NCI-H128 (cell line): ENCODE results near the gene TMEM9.

Source experiments
- DNase-seq: peaks from one replicate; lab custom pipeline; 2025; ENCODE audit not compliant: unreplicated experiment; lab: John Stamatoyannopoulos, UW

Gene TMEM9

DNA sequence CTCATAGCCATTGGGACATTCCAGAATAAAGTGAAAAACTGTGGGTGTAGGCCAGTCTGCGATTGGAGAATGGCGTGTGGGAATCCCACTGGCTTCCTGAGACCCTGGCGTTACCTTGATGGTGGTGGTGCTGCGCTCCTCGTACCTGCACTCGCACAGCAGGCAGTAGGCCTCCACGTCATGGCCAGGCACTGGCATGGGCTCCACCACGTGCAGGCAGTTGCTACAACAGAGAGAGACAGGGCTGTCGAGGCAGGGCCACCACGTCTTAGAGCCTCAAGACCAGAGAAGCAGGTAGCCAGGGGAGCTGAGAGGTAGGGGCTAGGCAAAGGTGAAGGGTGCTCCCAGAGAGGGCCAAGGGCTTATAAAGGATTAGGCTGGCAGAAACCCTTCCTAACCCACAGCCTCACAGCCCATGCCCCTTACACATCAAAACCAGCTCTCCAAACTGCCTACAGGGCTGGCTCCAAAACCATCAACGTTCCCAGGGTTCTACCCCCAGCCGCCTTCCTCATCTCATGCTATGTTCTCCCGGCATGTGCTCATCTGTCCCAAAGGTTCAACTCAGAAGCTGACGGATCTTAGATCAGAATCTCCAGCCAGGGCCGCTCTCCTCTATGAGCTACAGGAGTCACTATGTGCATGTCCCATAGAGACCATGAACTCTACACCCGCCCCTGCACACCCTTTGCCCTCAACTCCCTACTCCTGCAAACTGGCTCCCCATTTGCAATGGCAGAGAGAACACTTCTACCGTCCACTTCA lies 7.5 kb downstream of the TMEM9 start:
- DNase-seq, result no peak

DNA sequence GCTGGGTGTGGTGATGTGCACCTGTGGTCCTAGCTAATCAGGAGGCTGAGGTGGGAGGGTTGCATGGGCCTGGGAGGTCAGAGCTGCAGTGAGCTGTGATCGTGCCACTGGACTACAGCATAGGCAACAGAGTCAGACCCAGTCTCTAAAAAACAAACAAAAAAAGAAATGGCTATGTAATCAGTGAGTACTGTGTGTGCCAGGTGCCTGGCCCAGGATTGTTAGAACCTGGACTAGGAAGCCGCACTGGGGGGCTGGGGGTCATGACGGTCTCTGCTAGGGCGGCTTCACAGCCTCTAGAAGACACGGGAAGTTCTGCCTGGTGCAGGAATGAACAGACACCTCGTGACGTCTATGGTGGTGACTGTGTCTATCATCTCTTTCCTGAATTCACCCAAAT lies 8.5 kb downstream of the TMEM9 start:
- no peak for DNase-seq

DNA sequence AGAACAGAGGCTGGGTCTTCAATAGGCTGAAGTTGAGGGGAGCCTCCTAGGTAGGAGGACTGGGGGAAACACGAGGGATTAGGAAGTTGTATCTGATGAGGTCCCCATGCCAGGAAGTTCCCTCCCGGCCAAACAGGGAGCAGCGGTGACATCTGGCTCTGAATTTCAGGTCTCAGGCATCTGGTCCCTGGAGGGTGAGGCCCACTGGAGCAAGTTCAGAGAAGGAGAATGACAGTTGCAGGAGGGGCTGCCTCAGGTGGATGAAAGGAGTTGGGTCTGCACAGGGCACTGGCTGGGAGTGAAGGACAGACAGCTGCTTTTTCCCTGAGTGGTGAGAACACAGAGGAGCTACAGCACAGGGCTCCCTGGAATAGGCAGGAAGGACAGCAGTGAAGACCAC lies 9.1 kb downstream of the TMEM9 start:
- DNase-seq, result no peak

DNA sequence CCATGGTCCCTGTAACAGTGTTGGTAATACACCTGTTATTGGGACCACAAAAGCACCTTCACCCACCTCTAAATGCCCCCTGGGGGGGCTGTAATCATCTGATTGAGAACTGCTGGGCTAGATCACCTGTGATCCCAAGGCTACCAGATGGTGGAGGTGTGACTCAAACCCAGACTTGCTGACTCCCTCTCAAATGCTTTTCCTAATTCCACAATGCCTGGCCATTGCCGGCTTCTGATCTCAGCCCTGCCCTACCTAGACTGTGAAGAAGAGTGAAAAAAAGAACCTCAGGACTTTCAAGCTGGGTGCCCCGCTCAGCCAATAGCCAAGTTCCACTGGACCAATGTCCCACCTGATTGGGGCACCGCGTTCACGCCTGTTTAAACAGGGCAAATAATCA lies 9.6 kb downstream of the TMEM9 start:
- no peak for DNase-seq

DNA sequence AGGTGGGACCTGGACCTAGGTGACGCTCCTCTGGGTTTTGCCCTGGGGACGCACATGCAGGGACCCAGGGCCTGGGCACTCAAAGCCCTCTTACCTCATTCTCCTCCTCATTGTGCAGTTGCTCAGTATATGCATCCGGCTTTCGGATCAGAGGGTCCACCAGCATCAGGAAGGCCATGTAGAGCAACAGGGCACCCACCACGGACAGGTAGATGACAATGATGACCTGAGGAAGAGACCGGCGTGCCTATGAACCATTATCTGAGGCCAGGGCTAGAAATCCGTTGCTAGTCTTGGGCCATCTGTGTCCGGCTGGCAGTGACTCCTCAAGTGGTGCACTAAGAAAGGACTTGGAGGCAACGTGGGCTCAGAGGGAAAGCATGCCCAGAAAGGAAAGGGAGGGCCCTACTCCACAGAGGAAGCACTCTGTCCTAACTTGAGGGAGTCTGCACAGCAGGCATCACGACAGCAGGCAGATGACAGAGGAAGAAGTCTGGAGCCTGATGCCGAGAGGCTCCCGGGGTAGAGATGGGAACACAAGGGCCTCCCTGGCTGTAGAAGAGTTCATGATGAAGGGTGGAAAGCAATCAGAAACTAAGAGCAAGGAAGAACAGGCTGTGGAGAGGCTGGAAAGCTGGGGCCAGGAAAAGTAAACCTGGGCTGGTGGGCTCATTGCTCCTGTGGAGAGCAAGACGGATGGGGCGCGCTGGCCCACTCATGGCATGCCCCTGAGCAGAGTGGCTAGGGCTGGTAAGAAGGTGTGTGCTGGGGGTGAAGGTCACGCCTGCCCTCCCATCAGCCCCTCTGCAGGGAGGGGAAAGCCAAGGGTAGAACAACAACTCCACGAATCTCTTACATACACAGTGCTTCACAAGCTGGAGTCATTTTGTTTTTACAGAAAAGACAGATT lies 10.3 kb downstream of the TMEM9 start:
- DNase-seq, result no peak

DNA sequence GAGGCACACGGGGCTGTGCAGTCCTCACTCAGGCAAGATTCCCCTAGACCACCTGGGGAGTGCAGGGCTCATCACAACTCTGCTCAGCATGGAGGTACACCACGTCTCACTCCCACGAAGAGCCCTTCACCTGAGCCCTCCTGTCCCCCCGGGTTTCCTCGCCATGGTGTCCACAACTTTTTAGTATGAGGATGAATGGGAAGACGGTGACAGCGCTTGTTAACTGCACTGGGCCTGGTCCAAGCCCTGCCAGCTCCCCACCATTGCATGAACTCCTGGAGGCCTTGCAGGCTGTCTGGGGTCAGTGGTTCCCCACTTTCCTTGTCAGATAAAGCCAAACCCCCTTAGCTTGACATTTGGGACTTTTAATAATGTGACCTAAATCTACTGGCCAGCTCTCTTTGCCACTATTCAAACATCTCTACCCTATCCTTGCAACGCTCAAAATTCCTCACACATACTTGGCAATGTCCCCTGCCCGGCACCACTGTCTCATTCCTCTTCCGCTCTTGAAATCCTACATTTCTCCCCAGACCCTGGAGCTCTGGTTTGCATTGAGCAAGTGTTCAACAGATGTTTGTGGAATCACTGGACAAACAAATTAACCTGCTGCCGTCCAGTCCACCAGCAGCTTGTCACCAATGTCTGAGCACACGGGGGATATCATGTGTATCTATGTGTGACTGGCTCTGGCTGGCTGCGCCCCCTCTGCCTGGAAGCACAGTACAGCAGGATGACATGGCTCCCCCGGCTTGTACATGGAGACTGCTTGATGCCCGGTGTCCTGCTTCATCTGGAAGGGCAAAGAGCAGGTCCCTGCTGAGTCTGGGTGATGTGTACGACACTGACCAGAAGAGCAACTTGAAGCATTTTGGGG lies 11.2 kb downstream of the TMEM9 start:
- DNase-seq, result no peak

DNA sequence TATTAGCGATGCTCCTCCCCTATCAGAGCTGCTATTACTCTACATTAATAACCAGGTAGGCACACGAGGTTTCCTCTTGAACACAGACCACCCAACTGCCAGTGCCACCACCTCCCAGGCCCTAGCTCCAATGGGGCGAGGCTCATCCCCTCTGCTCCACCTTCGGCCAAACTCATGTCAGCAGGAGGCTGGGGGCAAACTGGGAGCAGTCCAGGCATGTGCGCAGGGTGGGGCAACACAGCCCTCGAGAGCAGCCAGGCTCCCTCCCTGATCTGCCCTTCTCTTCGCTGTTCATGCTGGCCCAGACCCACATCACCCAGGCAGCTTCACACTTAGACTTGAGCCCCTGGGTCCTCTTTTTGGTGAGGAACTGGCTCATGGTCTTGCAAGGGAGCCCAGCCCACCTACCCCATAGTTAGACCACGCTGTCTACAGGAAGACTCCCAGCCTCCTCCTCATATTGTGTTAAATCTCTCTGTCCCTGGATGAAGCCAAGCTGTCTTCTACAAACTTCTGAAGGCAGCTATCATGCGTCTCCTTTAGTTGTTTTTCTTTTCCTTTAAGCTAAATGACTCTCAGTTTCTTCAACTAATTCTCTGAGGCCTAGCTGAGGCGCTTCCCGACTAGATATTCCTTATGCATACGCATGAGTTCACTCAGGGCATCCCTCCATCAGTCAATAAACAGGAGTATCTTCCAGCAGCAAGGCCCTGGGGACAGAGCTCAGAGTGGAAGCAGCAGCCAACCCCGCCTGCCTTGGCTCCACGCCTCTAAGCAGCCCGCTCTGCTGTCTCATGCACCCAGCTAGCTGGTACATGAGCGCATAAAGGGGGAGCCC lies 12.0 kb downstream of the TMEM9 start:
- DNase-seq, result no peak

DNA sequence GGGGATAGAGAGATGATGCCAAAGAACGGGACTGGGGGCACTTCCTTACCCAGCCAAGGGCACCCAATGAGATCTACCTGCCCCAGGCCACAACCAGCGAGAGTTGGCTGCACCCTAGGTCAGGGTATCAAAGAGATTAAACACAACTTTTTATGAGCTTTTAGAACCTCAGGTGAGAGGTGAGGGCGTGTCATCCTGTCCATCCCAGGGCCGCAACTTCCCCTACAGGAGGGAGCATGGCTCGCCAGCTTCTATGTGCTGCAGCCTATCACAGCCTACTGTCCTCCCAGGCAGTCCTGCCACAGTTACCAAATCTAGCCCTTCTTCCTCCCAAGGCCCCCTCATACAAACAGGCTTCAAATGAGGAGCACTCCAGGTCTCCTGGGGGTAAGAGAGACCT lies 12.9 kb downstream of the TMEM9 start:
- no peak for DNase-seq

DNA sequence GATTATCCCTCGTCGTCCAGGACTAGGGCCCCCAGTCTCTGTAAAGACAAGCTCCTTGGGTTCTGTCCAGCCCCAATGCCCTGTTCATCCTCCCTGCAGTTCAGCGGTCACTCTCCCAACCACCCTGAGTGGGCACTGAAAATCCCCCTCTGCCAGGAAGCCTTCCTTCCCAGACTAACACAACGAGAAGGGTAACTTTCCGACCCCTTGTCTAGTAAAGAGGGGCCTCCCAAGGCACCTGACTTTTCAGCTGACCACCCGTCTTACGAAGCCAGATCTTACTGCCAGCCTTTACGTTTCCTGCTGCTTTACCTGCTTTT lies 13.4 kb downstream of the TMEM9 start:
- DNase-seq, result no peak

DNA sequence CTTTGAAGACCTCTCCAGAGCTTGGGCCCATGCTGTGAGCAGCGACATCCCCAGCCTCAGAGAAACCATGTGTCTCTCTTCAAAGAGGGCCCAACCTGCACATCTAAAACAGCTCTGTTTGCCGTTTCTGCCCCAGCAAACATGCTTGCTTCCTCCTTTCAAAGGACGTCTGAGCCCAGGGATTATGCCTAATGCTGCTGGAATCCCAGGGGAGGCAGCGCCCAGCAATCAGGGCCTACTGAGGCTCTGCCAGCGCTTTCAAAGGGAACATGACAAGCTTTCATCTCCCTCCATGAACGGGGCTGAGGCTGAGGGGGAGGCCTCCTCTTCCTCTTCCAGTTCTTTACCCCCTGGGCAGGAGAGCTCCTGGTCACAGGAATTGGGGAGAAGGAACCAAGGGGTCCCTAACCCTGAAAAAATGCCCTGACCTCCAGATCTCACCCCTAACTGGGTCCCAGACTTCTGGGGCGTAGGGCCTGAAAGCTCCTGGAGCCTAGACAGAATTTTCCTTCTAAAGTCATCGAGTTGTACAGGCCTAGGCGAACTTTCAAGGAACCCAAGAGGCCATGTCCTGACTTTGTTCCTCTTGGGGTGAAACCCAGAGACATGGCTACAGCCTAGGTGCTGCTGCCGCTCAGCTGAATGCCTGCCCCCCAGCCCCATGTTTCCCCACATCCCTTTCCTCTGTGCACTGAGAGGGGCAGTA lies 13.9 kb downstream of the TMEM9 start:
- no peak for DNase-seq

DNA sequence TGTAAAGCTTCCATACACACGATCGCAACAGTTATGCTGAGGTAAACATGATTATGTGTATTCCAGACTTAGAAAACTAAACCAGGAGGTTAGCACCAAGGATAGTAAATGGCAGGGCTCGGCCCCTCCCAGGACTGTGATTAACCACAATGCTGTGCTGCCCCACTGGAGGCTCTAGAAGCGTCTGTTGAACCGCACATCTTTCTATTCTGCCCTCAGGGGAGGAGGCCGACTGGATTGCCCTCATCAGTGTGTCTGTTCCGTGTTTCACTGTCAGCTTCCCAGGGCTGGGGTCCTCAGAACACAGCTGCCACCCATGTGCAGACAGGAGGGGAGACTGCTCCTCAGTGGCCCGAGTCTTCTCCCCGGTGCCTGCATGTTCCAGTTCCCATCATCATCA lies 14.5 kb downstream of the TMEM9 start:
- DNase-seq, result no peak

DNA sequence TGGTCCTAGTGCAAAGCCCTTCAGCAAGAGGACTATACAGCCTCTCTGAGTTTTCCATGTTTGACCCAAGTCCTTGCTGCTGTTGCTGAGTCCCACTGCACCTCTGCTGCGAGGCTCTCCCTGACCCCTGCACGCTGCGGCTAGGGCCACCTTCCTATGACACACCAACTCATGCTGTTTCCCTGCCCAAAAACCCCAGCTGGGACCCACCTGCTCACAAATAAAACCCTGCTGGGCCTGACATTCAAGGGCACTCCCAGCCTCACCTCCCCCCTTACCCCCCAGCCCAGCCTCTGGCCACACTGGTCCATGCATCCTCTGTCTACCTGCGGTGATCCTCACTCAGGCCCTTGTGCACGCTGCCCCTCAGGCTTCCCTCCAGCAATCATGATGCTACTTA lies 15.0 kb downstream of the TMEM9 start:
- DNase-seq, result no peak

DNA sequence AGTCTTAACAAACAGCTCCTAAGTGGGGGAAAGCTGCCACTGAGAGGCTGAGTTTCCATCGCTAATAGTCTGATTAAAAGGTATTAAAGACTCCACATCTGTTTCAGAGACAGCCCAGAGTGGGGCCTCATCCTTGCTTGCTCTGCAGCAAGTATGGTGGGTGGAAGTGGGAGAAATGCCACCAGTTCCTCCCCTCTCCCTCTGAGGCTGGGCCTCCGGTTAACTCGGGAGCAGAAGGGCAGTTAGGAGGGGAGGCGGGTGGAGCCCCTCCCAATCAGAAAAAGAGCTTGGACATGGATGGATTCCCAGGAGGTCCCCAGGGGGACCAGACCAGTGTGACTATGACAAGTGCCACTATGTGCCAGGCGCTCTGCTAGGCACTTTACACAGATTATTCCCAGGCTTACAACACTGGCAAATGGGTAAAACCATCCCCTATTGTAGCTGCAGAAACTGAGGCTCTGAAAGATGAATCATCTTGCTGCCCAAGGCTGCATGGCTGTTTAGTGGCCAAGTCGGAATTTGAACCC lies 15.9 kb downstream of the TMEM9 start:
- no peak for DNase-seq

DNA sequence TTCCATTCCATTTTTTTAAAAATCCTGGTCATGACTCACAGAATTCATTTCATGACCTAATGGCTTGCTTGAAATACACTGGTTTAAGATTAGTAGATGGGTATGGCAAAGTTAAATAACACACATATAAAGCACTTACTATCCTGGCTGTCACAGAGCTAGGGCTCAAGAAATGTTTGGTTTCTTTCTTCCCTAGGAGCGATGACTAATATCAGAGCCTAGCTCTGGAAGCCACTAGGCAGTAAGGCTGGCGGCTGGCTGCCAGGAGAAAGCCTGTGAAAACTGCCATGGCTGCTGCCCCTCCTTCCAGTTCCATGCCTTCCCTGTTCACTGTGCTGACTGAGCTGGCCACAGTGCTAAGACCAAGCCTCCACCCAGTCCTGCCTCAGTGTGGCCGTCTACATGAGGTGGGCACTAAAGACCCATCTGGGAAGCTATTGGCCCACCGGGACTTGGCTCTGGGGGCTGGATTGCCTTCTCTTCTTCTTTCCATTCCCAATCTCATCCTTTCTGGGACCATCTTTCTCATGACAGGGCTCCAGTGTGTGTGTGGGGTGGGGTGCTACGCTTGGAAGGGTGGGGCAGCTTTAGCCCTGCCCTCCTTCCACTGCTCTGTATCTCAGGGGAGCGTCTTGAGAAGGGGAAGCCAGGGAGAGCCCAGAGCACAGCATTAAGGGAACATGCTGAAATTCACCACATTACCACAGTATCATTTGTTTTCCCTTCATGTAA lies 16.5 kb downstream of the TMEM9 start:
- DNase-seq, result no peak

DNA sequence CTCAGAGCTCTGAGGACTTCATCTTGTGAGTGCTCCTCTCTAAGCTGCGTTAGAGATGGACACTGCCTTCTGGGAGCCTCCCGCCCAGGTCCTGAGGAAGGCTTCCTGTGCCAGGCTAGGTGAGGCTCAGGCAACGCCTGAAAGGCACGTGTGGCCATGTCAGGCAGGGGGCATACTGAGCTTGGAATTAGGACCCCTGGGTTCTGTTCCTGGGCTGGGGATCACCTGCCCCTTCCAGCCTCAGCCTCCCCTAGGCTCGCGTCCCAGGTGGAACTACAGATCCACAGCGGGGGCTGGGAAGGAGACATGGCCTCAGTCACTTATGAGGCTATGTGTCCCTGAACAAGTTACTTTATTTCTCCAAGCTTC lies 17.3 kb downstream of the TMEM9 start:
- DNase-seq, result no peak

DNA sequence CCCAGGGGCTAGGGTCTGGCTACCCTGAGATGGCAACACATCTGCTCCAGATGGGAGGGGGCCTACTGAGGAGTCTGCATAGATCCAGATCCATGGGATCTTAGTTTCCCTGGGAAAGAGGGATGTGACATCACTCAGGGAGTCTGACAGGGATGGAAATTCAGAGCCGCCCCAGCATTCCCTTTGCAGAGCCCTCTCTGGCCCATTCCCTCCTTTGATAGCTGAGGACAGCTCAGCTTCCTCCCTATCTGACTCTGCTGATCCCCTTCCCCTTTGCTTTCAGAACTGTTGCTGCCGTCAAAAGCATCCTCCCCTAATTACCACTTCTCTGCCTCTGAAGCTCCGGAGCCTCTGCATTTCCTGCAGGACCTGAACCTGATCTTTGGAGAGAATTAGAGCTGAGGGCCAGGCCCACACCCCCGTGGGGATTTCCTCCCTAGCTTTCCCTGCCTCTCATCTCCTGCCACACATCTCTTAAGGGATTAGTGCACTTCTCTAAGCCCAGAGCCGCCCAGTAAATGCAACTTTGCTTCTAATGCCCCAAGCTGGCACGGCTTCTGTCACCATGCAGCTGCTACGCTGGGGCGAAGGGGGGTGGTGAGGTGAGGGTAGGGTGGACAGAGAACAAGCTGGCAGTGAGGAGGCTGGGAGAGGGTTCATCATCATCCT lies 17.8 kb downstream of the TMEM9 start:
- no peak for DNase-seq

DNA sequence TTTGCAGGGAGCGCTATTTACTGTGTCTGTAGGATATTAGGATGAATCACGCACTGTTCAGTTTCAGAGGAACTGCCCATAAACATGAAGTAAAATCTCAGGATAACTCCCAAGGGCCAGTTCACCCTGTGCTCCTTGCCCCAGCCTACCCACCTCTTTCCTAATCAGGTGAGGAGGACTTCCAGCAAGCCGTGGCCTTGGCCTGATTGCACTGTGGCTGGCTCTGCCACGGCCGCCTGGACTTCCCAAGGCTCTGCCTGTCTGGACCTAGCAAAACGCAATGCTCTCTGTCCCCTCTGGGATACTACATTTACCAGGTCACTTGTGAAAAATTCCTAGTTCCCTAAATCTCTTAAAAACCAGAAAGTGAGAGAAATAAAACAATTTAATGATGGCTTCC lies 19.9 kb downstream of the TMEM9 start:
- no peak for DNase-seq

DNA sequence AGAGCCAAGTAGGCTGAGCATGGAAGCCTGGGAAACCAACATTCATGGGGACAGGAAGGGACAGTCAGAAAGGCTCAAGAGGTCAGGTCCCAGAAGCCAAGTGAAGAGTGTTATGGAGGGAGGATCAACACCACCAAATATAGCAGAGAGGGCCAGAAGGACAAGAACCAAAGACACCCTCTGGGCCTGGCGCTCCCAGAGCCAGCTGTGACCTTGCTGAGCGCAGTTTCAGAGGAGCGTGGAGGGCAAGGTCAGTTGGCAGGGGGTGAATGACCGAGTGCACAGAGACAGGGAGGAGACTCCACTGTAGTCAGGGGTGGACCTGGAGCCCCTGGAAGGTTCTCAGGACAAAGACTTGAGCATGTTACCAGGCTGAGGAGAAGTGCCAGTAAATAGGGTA lies 22.9 kb downstream of the TMEM9 start:
- no peak for DNase-seq

DNA sequence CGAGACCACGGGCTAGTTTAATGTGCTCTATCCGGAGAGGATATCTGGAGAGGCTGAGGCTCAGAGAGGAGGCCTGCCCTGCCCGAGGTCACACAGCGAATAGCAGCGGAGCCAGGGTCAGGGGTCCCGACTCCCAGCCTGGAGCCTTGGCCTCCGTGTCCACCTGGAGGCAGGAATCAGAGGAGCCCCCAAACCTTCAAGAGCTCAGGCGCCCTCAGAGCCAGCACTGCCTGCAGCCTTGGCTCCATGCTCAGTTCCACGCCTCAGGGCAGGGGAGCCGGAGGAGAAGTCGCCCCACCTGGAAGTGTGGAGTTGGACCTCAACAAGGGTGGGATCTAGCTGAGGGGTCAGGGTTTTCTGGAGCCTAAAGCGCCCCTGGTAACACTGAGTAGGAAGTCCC lies 25.3 kb downstream of the TMEM9 start:
- no peak for DNase-seq
